Measurements from ENCODE around the gene CLN6. TPM values are rescaled to one million over a fixed set of nuclear protein-coding genes. Genes with fewer than 3 reads are reported as not detected.

CLN6 gene
- total RNA-seq, 2 donors from 2014 or later = 12.7 to 21.1 TPM

GRCh38 chr15:68234060-68234459 is 4.5 kb upstream of the CLN6 start:
- no peaks in the 10 kb centered on the region for H3K27me3 ChIP-seq
- no peaks in the 10 kb centered on the region for H3K36me3 ChIP-seq (replicated peaks in 1 of 2; ENCODE audit: insufficient read depth in 1 of 2, low read depth in 2 of 2)
- DNase-seq (no peak), ATAC-seq (no peak)
- TF ChIP-seq POLR2A (IDR thresholded peaks at IDR 0.05) = no peak
- no peak for TF ChIP-seq CTCF (IDR thresholded peaks at IDR 0.05)
- H3K4me3 ChIP-seq = no peak overlapping the region
- intact Hi-C loops (cut with DNase I) = no loop called here
- WGBS, 2 donors = 54 to 64% methylated on average over 6 of the region's 6 CpGs
- no peak overlapping the region for H3K27ac ChIP-seq
- H3K9me3 ChIP-seq = no peaks in the 10 kb centered on the region
- H3K4me1 ChIP-seq = peaks cover 7% of the 10 kb centered on the region

GRCh38 chr15:68232937-68233336 is 3.4 kb upstream of the CLN6 start:
- DNase-seq = peak in 1 of 4 donors; percentile 53
- Histone ChIP-seq H3K27me3 (no peaks in the 10 kb centered on the region), H3K9me3 (no peaks in the 10 kb centered on the region), H3K36me3 (replicated peaks in 1 of 2; ENCODE audit: insufficient read depth in 1 of 2, low read depth in 2 of 2) (no peaks in the 10 kb centered on the region), H3K27ac (peak overlapping the region in 1 of 4 donors; percentile 42), H3K4me1 (peaks cover 15% of the 10 kb centered on the region), H3K4me3 (no peak overlapping the region)
- intact Hi-C loops (cut with DNase I) = no loop called here
- TF ChIP-seq POLR2A (IDR thresholded peaks at IDR 0.05) = no peak
- TF ChIP-seq CTCF (IDR thresholded peaks at IDR 0.05) = no peak
- WGBS, 2 donors = 78 to 85% methylated on average over 5 to 6 of the region's 6 CpGs
- no peak for ATAC-seq

GRCh38 chr15:68232449-68232848 is 2.9 kb upstream of the CLN6 start:
- TF ChIP-seq CTCF (IDR thresholded peaks at IDR 0.05) = no peak
- no peak for TF ChIP-seq POLR2A (IDR thresholded peaks at IDR 0.05)
- intact Hi-C loops (cut with DNase I) = no loop called here
- Histone ChIP-seq H3K4me3 (no peak overlapping the region), H3K9me3 (no peaks in the 10 kb centered on the region), H3K27me3 (no peaks in the 10 kb centered on the region), H3K4me1 (peaks cover 19% of the 10 kb centered on the region), H3K36me3 (replicated peaks in 1 of 2; ENCODE audit: insufficient read depth in 1 of 2, low read depth in 2 of 2) (no peaks in the 10 kb centered on the region), H3K27ac (peak overlapping the region in 1 of 4 donors; percentile 42)
- no peak for ATAC-seq
- 70 to 78% methylated on average over 6 of the region's 6 CpGs for WGBS, 2 donors
- no peak for DNase-seq

GRCh38 chr15:68231102-68231818 is 1.7 kb upstream of the CLN6 start:
- TF ChIP-seq POLR2A (IDR thresholded peaks at IDR 0.05) = no peak
- no peak for TF ChIP-seq CTCF (IDR thresholded peaks at IDR 0.05)
- 72 to 73% methylated on average over 8 to 9 of the region's 9 CpGs for WGBS, 2 donors
- Histone ChIP-seq H3K36me3 (replicated peaks in 1 of 2; ENCODE audit: insufficient read depth in 1 of 2, low read depth in 2 of 2) (no peaks in the 10 kb centered on the region), H3K27ac (no peak overlapping the region), H3K4me1 (peaks cover 19% of the 10 kb centered on the region), H3K4me3 (no peak overlapping the region), H3K9me3 (no peaks in the 10 kb centered on the region), H3K27me3 (no peaks in the 10 kb centered on the region)
- DNase-seq = no peak
- ATAC-seq = no peak
- intact Hi-C loops (cut with DNase I) = no loop called here
